SIG-M5 treated with dmso at 0.1 percent for 504 hours (cell line): ENCODE data around the gene MYLIP.
"Not testable (repeated sequence)": the region's sequence is repeated elsewhere in the genome, so short reads cannot be mapped to it uniquely, and the experiment has no call there.

Experiments
- DNase-seq: peaks from one replicate; lab custom pipeline; 2025; ENCODE audit not compliant: unreplicated experiment; lab: John Stamatoyannopoulos, UW

The MYLIP gene

GRCh38 chr6:16168858-16169257, 40.0 kb downstream of the MYLIP start:
- DNase-seq: peak; percentile 64

- DNase-seq: no peak
Observed at GRCh38 chr6:16171400-16171799, 42.5 kb downstream of the MYLIP start.

GRCh38 chr6:16173167-16173940, 44.5 kb downstream of the MYLIP start:
- DNase-seq: no peak

GRCh38 chr6:16174416-16175078, 45.7 kb downstream of the MYLIP start:
- DNase-seq: no peak

GRCh38 chr6:16176600-16176999, 47.7 kb downstream of the MYLIP start:
- not testable (repeated sequence) for DNase-seq

GRCh38 chr6:16177881-16178280, 49.0 kb downstream of the MYLIP start:
- DNase-seq: no peak

- DNase-seq: no peak
Observed at GRCh38 chr6:16178351-16178750, 49.5 kb downstream of the MYLIP start.

GRCh38 chr6:16179063-16179462, 50.2 kb downstream of the MYLIP start:
- DNase-seq: no peak

GRCh38 chr6:16179970-16180431, 51.1 kb downstream of the MYLIP start:
- no peak for DNase-seq

- DNase-seq: no peak
Observed at GRCh38 chr6:16180696-16181438, 52.0 kb downstream of the MYLIP start.

GRCh38 chr6:16181439-16182297, 52.8 kb downstream of the MYLIP start:
- no peak for DNase-seq

GRCh38 chr6:16183187-16183664, 54.3 kb downstream of the MYLIP start:
- peak; percentile 59 for DNase-seq

GRCh38 chr6:16184129-16184528, 55.2 kb downstream of the MYLIP start:
- peak; percentile 59 for DNase-seq

- DNase-seq: no peak
Observed at GRCh38 chr6:16184551-16184950, 55.7 kb downstream of the MYLIP start.

- no peak for DNase-seq
Observed at GRCh38 chr6:16187176-16187575, 58.3 kb downstream of the MYLIP start.

GRCh38 chr6:16190214-16190613, 61.3 kb downstream of the MYLIP start:
- no peak for DNase-seq

- no peak for DNase-seq
Observed at GRCh38 chr6:16196260-16196983, 67.5 kb downstream of the MYLIP start.

GRCh38 chr6:16196984-16197546, 68.2 kb downstream of the MYLIP start:
- no peak for DNase-seq
